GM18909 (cell line): ENCODE data around the gene CHDH.

Source experiments
- ATAC-seq: cut with Tn5 transposase; IDR thresholded peaks from one replicate; pipeline ENCODE4 v1.9.1; 2021; ENCODE audit warnings: mild to moderate bottlenecking; ENCODE audit not compliant: unreplicated experiment, poor library complexity

CHDH gene

GRCh38 chr3:53826048-53826447 lies 20.2 kb downstream of the CHDH start:
- no peak for ATAC-seq

GRCh38 chr3:53824795-53825194 lies 21.4 kb downstream of the CHDH start:
- ATAC-seq, result no peak

- ATAC-seq, result no peak
These were observed 22.1 kb downstream of the CHDH start for GRCh38 chr3:53823956-53824657.

GRCh38 chr3:53823026-53823955 lies 22.9 kb downstream of the CHDH start:
- ATAC-seq, result no peak

- ATAC-seq, result no peak
These were observed 23.9 kb downstream of the CHDH start for GRCh38 chr3:53822331-53822741.

GRCh38 chr3:53821631-53822121 lies 24.5 kb downstream of the CHDH start:
- ATAC-seq, result peak; percentile 67

- no peak for ATAC-seq
These were observed 25.3 kb downstream of the CHDH start for GRCh38 chr3:53820756-53821580.

GRCh38 chr3:53820084-53820483 lies 26.1 kb downstream of the CHDH start:
- no peak for ATAC-seq

GRCh38 chr3:53819163-53819868 lies 26.9 kb downstream of the CHDH start:
- ATAC-seq, result no peak

GRCh38 chr3:53818221-53819162 lies 27.7 kb downstream of the CHDH start:
- no peak for ATAC-seq

- ATAC-seq, result no peak
These were observed 28.4 kb downstream of the CHDH start for GRCh38 chr3:53817809-53818208.

GRCh38 chr3:53817211-53817610 lies 29.0 kb downstream of the CHDH start:
- no peak for ATAC-seq

GRCh38 chr3:53816425-53816824 lies 29.8 kb downstream of the CHDH start:
- ATAC-seq, result no peak

- ATAC-seq, result no peak
These were observed 30.6 kb downstream of the CHDH start for GRCh38 chr3:53815651-53816050.

- ATAC-seq, result no peak
These were observed 31.2 kb downstream of the CHDH start for GRCh38 chr3:53815067-53815466.

GRCh38 chr3:53813876-53814275 lies 32.3 kb downstream of the CHDH start:
- ATAC-seq, result no peak

- no peak for ATAC-seq
These were observed 33.0 kb downstream of the CHDH start for GRCh38 chr3:53813229-53813628.

- ATAC-seq, result no peak
These were observed 33.8 kb downstream of the CHDH start for GRCh38 chr3:53812434-53812833.
